ENCODE results near the gene SETBP1. TPM values are rescaled to one million over a fixed set of nuclear protein-coding genes. Genes with fewer than 3 reads are reported as not detected.

SETBP1 gene
- total RNA-seq, 1 donor from 2014 or later = 13.6 TPM

DNA sequence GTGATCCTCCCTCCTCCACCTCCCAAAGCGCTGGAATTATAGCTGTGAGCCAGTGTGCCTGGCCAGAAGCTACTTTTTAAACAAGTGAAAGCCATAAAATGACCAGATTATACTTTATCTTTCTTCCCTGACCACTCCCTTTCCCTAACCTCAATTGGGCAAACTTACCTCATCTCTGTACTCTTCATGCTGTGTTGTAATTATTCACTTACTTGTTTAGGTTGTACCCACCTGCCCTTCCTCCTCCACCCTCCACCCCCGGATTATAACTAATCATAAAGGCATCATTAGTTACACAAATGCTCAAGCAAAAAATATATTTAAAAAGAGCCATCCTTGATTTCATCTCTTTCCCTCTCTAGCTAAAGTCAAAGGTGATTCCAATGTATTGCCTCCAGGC lies 279.9 kb downstream of the SETBP1 start:
- no peaks in the 10 kb centered on the region for H3K36me3 ChIP-seq (ENCODE audit: control insufficient read depth in 3 of 3, insufficient read depth in 3 of 3, low read length in 3 of 3)
- H3K27me3 ChIP-seq (ENCODE audit: control insufficient read depth in 3 of 3, insufficient read depth in 3 of 3, low read length in 3 of 3) = no peaks in the 10 kb centered on the region
- H3K9me3 ChIP-seq (ENCODE audit: control insufficient read depth in 3 of 3, low read length in 3 of 3) = no peaks in the 10 kb centered on the region
- H3K4me3 ChIP-seq (ENCODE audit: low read length in 3 of 3) = no peak overlapping the region
- H3K27ac ChIP-seq (ENCODE audit: low read depth, low read length) = no peak overlapping the region
- no peak overlapping the region for H3K9ac ChIP-seq (ENCODE audit: low read depth in 1 of 3, low read length in 3 of 3)
- H3K4me1 ChIP-seq (ENCODE audit: control insufficient read depth in 3 of 3, insufficient read depth in 3 of 3, low read length in 3 of 3) = peaks cover 10 to 27% (median 11%) of the 10 kb centered on the region in 3 donors

DNA sequence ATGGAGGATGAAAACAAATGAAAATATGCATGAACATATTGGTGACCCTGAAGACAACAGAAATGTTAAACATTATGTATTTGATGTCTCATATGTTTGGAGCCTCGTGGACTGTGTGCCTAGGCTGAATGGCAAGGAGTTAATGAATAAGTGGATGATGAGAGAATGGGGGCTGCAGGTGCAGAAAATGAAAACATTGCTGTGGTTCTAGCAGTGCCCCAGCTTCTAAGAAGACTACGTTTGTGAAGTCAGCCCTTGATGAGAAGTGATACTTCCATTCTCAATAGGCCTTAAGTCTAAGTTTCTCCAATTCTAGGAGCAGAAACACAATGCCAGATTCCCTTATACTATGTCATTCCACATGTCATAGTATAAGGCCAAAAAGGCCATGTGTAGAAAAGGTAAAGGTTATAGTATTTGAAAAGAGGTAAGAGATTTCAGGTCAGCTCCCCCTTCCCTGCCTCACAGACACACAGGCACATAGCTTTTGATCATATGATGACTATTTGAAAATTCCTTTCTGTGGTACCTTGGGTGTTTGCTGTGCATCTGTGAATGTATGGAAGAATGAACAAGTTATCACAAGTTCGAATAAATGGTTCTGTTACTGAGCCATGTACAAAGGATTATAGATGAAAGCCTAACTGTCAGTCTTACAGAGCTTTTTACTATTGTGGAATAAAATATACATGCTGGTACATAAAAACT lies 280.8 kb downstream of the SETBP1 start:
- H3K27me3 ChIP-seq (ENCODE audit: control insufficient read depth in 3 of 3, insufficient read depth in 3 of 3, low read length in 3 of 3) = no peaks in the 10 kb centered on the region
- H3K27ac ChIP-seq (ENCODE audit: low read depth, low read length) = no peak overlapping the region
- H3K4me1 ChIP-seq (ENCODE audit: control insufficient read depth in 3 of 3, insufficient read depth in 3 of 3, low read length in 3 of 3) = peaks cover 7 to 24% (median 8%) of the 10 kb centered on the region in 3 donors
- H3K9ac ChIP-seq (ENCODE audit: low read depth in 1 of 3, low read length in 3 of 3) = no peak overlapping the region
- no peaks in the 10 kb centered on the region for H3K36me3 ChIP-seq (ENCODE audit: control insufficient read depth in 3 of 3, insufficient read depth in 3 of 3, low read length in 3 of 3)
- no peaks in the 10 kb centered on the region for H3K9me3 ChIP-seq (ENCODE audit: control insufficient read depth in 3 of 3, low read length in 3 of 3)
- no peak overlapping the region for H3K4me3 ChIP-seq (ENCODE audit: low read length in 3 of 3)

DNA sequence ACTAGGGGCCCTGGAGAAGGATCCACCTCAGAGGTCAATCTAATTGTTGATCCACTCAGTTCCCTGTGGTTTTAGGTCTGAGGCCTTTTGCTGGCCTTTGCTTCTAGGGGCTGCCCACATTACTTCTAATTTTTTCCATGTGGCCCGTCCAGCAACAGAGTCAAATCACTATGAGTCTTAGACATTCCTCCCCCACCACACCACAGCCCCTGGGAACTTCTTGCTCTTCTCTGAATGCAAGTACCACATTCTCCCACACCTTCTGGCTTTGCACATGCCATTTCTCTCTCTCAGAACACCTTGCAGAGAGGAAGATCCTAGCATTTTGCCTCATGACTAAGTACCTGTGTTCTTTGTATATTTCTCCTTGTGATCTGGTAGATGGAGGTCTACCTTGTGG lies 286.9 kb downstream of the SETBP1 start:
- no peaks in the 10 kb centered on the region for H3K36me3 ChIP-seq (ENCODE audit: control insufficient read depth in 3 of 3, insufficient read depth in 3 of 3, low read length in 3 of 3)
- no peaks in the 10 kb centered on the region for H3K9me3 ChIP-seq (ENCODE audit: control insufficient read depth in 3 of 3, low read length in 3 of 3)
- no peaks in the 10 kb centered on the region for H3K4me1 ChIP-seq (ENCODE audit: control insufficient read depth in 3 of 3, insufficient read depth in 3 of 3, low read length in 3 of 3)
- no peak overlapping the region for H3K27ac ChIP-seq (ENCODE audit: low read depth, low read length)
- H3K4me3 ChIP-seq (ENCODE audit: low read length in 3 of 3) = no peak overlapping the region
- no peak overlapping the region for H3K9ac ChIP-seq (ENCODE audit: low read depth in 1 of 3, low read length in 3 of 3)
- H3K27me3 ChIP-seq (ENCODE audit: control insufficient read depth in 3 of 3, insufficient read depth in 3 of 3, low read length in 3 of 3) = no peaks in the 10 kb centered on the region

DNA sequence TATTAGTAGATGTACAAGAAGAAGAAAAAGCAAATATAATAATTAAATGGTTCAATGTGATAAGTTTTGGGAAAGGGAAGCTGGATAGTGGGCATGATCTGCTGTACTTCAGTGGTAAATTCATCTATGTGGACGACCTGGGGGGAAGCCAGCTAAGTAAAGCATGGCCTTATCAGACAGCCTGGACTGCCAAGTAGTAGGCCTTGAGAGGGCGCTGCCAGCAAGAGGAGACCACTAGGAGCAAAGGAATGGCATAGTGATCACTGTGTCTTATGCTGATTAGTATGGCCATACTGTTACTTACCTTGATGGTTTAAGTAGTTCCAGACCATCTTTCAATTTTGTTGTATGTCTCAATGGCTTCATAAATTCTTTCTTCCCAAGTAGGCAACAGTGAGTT lies 287.6 kb downstream of the SETBP1 start:
- Histone ChIP-seq H3K27ac (ENCODE audit: low read depth, low read length) (no peak overlapping the region), H3K9me3 (ENCODE audit: control insufficient read depth in 3 of 3, low read length in 3 of 3) (no peaks in the 10 kb centered on the region), H3K27me3 (ENCODE audit: control insufficient read depth in 3 of 3, insufficient read depth in 3 of 3, low read length in 3 of 3) (no peaks in the 10 kb centered on the region), H3K4me3 (ENCODE audit: low read length in 3 of 3) (no peak overlapping the region), H3K4me1 (ENCODE audit: control insufficient read depth in 3 of 3, insufficient read depth in 3 of 3, low read length in 3 of 3) (no peaks in the 10 kb centered on the region), H3K9ac (ENCODE audit: low read depth in 1 of 3, low read length in 3 of 3) (no peak overlapping the region), H3K36me3 (ENCODE audit: control insufficient read depth in 3 of 3, insufficient read depth in 3 of 3, low read length in 3 of 3) (no peaks in the 10 kb centered on the region)

DNA sequence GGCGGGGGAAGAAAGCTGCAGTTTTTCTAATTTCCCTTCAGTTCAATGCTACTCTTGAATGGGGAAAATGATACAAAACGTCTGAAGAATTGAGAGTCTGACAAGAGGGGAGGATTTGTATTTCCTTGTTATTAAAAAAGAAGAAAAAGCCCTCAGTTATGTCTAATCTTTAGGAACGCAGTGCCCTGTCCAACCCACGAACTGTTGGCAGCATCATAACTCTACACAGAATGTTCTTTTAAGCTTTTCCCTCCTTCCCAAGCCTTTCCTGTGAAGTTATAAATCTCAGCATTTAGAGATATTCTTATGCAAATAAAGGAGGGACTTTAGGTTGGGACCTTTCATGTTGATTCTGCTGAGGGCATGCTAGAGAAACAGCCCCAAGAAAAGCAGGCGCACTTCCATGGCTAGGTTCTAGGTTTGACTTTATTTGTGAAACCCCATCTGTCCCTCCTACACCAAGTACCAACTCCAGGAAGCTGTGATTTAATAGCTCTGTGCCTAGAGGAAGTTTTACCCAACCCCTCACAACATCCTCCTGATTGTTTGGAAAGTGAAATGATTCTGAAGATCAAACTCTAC lies 288.6 kb downstream of the SETBP1 start:
- peaks cover 0 to 2% (median 0%) of the 10 kb centered on the region in 3 donors for H3K4me1 ChIP-seq (ENCODE audit: control insufficient read depth in 3 of 3, insufficient read depth in 3 of 3, low read length in 3 of 3)
- H3K9me3 ChIP-seq (ENCODE audit: control insufficient read depth in 3 of 3, low read length in 3 of 3) = no peaks in the 10 kb centered on the region
- no peak overlapping the region for H3K9ac ChIP-seq (ENCODE audit: low read depth in 1 of 3, low read length in 3 of 3)
- no peaks in the 10 kb centered on the region for H3K27me3 ChIP-seq (ENCODE audit: control insufficient read depth in 3 of 3, insufficient read depth in 3 of 3, low read length in 3 of 3)
- no peak overlapping the region for H3K27ac ChIP-seq (ENCODE audit: low read depth, low read length)
- H3K4me3 ChIP-seq (ENCODE audit: low read length in 3 of 3) = no peak overlapping the region
- no peaks in the 10 kb centered on the region for H3K36me3 ChIP-seq (ENCODE audit: control insufficient read depth in 3 of 3, insufficient read depth in 3 of 3, low read length in 3 of 3)

DNA sequence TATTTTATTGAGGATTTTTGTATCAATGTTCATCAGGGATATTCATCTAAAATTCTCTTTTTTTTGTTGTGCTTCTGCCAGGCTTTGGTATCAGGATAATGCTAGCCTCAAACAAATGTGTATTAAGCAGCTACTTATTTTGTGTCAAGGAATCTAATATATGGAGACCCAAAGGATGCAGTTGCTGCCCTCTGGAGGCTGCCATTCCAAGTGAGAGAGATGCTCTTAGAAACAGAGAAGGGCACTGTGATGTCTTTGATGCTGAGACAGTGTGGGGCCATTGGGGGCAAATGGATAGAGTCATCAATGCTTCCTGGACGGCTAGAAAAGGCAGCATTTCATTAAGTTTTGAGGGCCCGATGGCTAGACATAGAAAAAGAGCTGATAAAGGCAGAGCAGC lies 292.6 kb downstream of the SETBP1 start:
- Histone ChIP-seq H3K4me3 (ENCODE audit: low read length in 3 of 3) (no peak overlapping the region), H3K36me3 (ENCODE audit: control insufficient read depth in 3 of 3, insufficient read depth in 3 of 3, low read length in 3 of 3) (no peaks in the 10 kb centered on the region), H3K4me1 (ENCODE audit: control insufficient read depth in 3 of 3, insufficient read depth in 3 of 3, low read length in 3 of 3) (peaks cover 0 to 14% (median 9%) of the 10 kb centered on the region in 3 donors), H3K27me3 (ENCODE audit: control insufficient read depth in 3 of 3, insufficient read depth in 3 of 3, low read length in 3 of 3) (no peaks in the 10 kb centered on the region), H3K9ac (ENCODE audit: low read depth in 1 of 3, low read length in 3 of 3) (no peak overlapping the region), H3K9me3 (ENCODE audit: control insufficient read depth in 3 of 3, low read length in 3 of 3) (no peaks in the 10 kb centered on the region), H3K27ac (ENCODE audit: low read depth, low read length) (no peak overlapping the region)

DNA sequence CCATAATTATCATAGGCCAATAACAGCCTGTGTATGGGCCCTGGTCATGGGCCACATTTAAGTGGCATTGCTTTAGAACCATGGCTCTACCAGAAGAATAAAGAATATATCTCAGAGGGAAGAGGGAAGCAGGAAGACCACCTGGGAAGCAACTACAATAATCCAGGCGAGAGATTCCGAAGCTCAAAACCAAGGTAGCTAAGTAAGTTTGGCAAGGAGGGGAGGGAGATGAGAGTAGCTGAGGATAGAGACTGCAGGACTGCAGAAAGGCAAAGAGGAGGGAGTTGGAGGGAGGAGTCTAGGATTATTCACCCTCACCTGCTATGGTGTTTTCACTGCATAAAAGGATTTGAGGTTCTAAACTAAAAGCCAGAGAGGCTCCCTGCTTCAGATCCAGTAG lies 293.5 kb downstream of the SETBP1 start:
- Histone ChIP-seq H3K36me3 (ENCODE audit: control insufficient read depth in 3 of 3, insufficient read depth in 3 of 3, low read length in 3 of 3) (no peaks in the 10 kb centered on the region), H3K9me3 (ENCODE audit: control insufficient read depth in 3 of 3, low read length in 3 of 3) (no peaks in the 10 kb centered on the region), H3K9ac (ENCODE audit: low read depth in 1 of 3, low read length in 3 of 3) (no peak overlapping the region), H3K4me1 (ENCODE audit: control insufficient read depth in 3 of 3, insufficient read depth in 3 of 3, low read length in 3 of 3) (peaks cover 0 to 14% (median 9%) of the 10 kb centered on the region in 3 donors), H3K27me3 (ENCODE audit: control insufficient read depth in 3 of 3, insufficient read depth in 3 of 3, low read length in 3 of 3) (no peaks in the 10 kb centered on the region), H3K27ac (ENCODE audit: low read depth, low read length) (no peak overlapping the region), H3K4me3 (ENCODE audit: low read length in 3 of 3) (no peak overlapping the region)

DNA sequence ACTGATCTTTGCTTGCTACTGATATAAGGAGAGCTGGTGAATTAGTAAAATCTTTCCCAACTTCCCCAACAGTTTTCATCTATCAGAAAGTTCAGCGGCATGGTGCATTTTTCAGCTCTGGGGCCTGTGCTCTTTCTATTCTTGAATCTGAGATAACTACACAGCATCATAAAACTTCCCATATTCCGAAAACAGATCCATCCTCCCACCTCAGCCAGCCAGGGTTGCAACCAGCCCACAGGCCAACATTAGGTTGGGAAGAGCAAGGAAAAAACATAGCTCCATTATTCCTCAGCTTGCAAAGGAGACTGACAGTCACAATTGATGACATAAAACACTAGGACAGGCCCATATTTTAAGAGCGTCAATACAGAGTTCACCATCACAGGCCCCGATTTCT lies 297.2 kb downstream of the SETBP1 start:
- H3K27ac ChIP-seq (ENCODE audit: low read depth, low read length) = no peak overlapping the region
- H3K9me3 ChIP-seq (ENCODE audit: control insufficient read depth in 3 of 3, low read length in 3 of 3) = no peaks in the 10 kb centered on the region
- H3K9ac ChIP-seq (ENCODE audit: low read depth in 1 of 3, low read length in 3 of 3) = no peak overlapping the region
- H3K4me3 ChIP-seq (ENCODE audit: low read length in 3 of 3) = no peak overlapping the region
- no peaks in the 10 kb centered on the region for H3K36me3 ChIP-seq (ENCODE audit: control insufficient read depth in 3 of 3, insufficient read depth in 3 of 3, low read length in 3 of 3)
- peaks cover 3 to 17% (median 9%) of the 10 kb centered on the region in 3 donors for H3K4me1 ChIP-seq (ENCODE audit: control insufficient read depth in 3 of 3, insufficient read depth in 3 of 3, low read length in 3 of 3)
- H3K27me3 ChIP-seq (ENCODE audit: control insufficient read depth in 3 of 3, insufficient read depth in 3 of 3, low read length in 3 of 3) = no peaks in the 10 kb centered on the region

DNA sequence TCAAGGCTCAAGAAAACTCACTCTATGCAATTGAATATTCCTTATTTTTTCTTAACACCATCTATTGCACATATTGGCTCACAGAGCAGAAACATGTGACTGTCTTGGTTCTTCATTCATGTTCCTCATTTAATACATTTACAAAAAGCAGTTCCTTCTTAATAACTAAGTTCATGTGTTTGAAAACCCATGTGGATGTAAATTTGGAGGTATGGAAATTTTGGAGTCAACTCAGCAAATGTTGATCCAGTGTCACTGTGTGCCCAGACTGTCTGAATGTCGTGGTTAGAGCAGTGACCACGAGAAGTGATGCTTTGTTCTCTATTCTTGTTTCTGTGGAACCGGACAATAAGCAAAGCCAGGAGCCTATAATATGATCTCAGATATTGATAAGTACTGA lies 299.1 kb downstream of the SETBP1 start:
- no peaks in the 10 kb centered on the region for H3K9me3 ChIP-seq (ENCODE audit: control insufficient read depth in 3 of 3, low read length in 3 of 3)
- no peak overlapping the region for H3K9ac ChIP-seq (ENCODE audit: low read depth in 1 of 3, low read length in 3 of 3)
- no peaks in the 10 kb centered on the region for H3K36me3 ChIP-seq (ENCODE audit: control insufficient read depth in 3 of 3, insufficient read depth in 3 of 3, low read length in 3 of 3)
- no peak overlapping the region for H3K27ac ChIP-seq (ENCODE audit: low read depth, low read length)
- H3K4me3 ChIP-seq (ENCODE audit: low read length in 3 of 3) = no peak overlapping the region
- no peaks in the 10 kb centered on the region for H3K27me3 ChIP-seq (ENCODE audit: control insufficient read depth in 3 of 3, insufficient read depth in 3 of 3, low read length in 3 of 3)
- H3K4me1 ChIP-seq (ENCODE audit: control insufficient read depth in 3 of 3, insufficient read depth in 3 of 3, low read length in 3 of 3) = peaks cover 3 to 14% (median 9%) of the 10 kb centered on the region in 3 donors

DNA sequence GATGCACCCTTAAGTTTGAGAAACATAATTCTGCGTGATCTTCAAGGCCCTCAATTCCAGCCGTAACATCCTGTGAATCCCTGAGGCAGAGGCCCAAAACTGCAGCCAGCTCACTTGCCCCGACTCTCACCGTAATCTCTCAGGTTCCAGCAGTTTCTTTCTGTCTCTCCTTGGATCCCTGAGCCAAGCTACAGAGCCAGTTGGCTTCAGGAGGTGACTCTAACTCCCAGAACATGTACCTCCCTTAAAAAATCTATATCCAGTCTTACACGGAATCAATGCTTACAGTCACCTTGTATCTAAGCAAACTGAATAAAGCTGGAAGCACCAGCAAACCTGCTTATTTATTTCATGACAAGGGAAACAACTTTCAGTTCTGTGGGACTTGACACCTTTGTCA lies 300.4 kb downstream of the SETBP1 start:
- H3K9me3 ChIP-seq (ENCODE audit: control insufficient read depth in 3 of 3, low read length in 3 of 3) = no peaks in the 10 kb centered on the region
- H3K27me3 ChIP-seq (ENCODE audit: control insufficient read depth in 3 of 3, insufficient read depth in 3 of 3, low read length in 3 of 3) = no peaks in the 10 kb centered on the region
- no peak overlapping the region for H3K4me3 ChIP-seq (ENCODE audit: low read length in 3 of 3)
- H3K36me3 ChIP-seq (ENCODE audit: control insufficient read depth in 3 of 3, insufficient read depth in 3 of 3, low read length in 3 of 3) = no peaks in the 10 kb centered on the region
- H3K27ac ChIP-seq (ENCODE audit: low read depth, low read length) = no peak overlapping the region
- H3K9ac ChIP-seq (ENCODE audit: low read depth in 1 of 3, low read length in 3 of 3) = no peak overlapping the region
- H3K4me1 ChIP-seq (ENCODE audit: control insufficient read depth in 3 of 3, insufficient read depth in 3 of 3, low read length in 3 of 3) = peaks cover 3 to 7% (median 3%) of the 10 kb centered on the region in 3 donors

All from skeletal muscle tissue (tissue), 4 donors.